Gastrocnemius medialis (tissue), 4 donors: ENCODE results near the gene ITGA3. TPM values are rescaled to one million over a fixed set of nuclear protein-coding genes. Genes with fewer than 3 reads are reported as not detected.

Source experiments
- ATAC-seq, 2 donors: fragments of 150-250 bp; one replicate each; pipeline ENCODE4 v1.9.1; 2016
- DNase-seq, 2 donors: peaks; one replicate each; pipeline ENCODE4 v3.0.0-alpha.2; 2019
- H3K27ac ChIP-seq, 4 donors: fragments of 200-600 bp; sonication (generic); 1 replicate in 1 of 4; 2 replicates in 3 of 4; pipeline ENCODE4 v1.5.1; 2016 to 2018; ENCODE audit warnings: mild to moderate bottlenecking in 2 of 4, moderate library complexity in 1 of 4
- H3K27me3 ChIP-seq, 3 donors: fragments of 200-600 bp; sonication (generic) in 2 of 3; 1 replicate in 1 of 3; 2 replicates in 2 of 3; pipeline versions ENCODE4 v1.5.1 to v1.6.0; 2016 to 2019; ENCODE audit warnings: mild to moderate bottlenecking in 1 of 3, moderate library complexity in 1 of 3
- H3K36me3 ChIP-seq, 2 donors: fragments of 200-600 bp; sonication (generic) in 1 of 2; one replicate each; pipeline ENCODE4 v1.5.1; 2017 to 2018
- H3K4me1 ChIP-seq, 2 donors: fragments of 200-600 bp; sonication (generic) in 1 of 2; one replicate each; pipeline ENCODE4 v1.5.1; 2016 to 2017; ENCODE audit warnings: mild to moderate bottlenecking in 2 of 2
- H3K4me3 ChIP-seq, 4 donors: fragments of 200-600 bp; sonication (generic) in 3 of 4; 1 replicate in 1 of 4; 2 replicates in 3 of 4; pipeline ENCODE4 v1.5.1; 2016 to 2019; ENCODE audit warnings: mild to moderate bottlenecking in 2 of 4
- H3K9me3 ChIP-seq, 3 donors: fragments of 200-600 bp; sonication (generic) in 2 of 3; 1 replicate in 1 of 3; 2 replicates in 2 of 3; pipeline ENCODE4 v1.5.1; 2016 to 2019
- POLR2A ChIP-seq, 2 donors: fragments of 450-650 bp; IDR thresholded peaks; one replicate each; pipeline ENCODE4 v1.6.1; 2017; ENCODE audit warnings: antibody characterized with exemption in 2 of 2, mild to moderate bottlenecking in 2 of 2, moderate library complexity in 2 of 2
- in situ Hi-C, 4 donors: fragments of 200-750 bp; cut with MboI; loops; one replicate each; pipeline versions ENCODE4 v1.15.0 to v1.8.0; 2017; ENCODE audit warnings: low sequenced_read_pairs in 4 of 4
- intact Hi-C: fragments of 100-400 bp; cut with DNase I; formaldehyde crosslinking; loops from one replicate; pipeline ENCODE4 v1.15.1; 2023; ENCODE audit warnings: low total_unique reads
- total RNA-seq, 4 donors: library from RNA; depleted of rRNA; stranded (reverse); fragments of >200 nt; gene quantifications; one replicate each; pipeline versions ENCODE4 v1.1.0 to v1.2.3, GENCODE V29; 2016
- TF ChIP-seq, protein P1 (sequence below), 5 experiments: fragments of 450-650 bp in 3 of 5; fragments of 200-600 bp in 2 of 5; sonication (generic) in 2 of 5; IDR thresholded peaks in 4 of 5; conservative IDR thresholded peaks in 1 of 5; 1 replicate in 4 of 5; 2 replicates in 1 of 5; pipeline ENCODE4 v1.5.1; 2016 to 2019; ENCODE audit warnings: antibody characterized with exemption in 5 of 5, mild to moderate bottlenecking in 3 of 5, moderate library complexity in 3 of 5

The ITGA3 gene
- total RNA-seq, 4 donors from 2014 or later, result 5.1 to 25.9 (median 18.4) TPM

DNA sequence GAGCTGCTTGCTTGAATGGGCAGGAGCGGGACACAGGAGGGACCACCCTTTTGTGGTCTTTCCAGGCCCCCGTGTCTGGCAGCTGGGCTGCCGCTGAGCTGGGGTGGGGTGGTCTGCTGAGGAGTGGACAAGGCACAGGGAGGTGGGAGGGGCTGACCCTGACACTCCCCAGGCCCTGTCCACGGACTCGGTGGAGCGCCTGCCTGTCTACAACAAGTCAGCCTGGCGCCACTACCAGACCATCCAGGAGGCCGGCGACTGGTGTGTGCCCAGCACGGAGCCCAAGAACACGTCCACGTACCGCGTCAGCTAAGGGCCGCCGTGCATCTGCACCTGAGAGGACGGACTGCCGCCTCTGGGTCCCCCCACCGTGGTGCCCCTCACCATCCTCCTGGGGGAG, 53.9 kb downstream of the ITGA3 start:
- TF ChIP-seq POLR2A (IDR thresholded peaks at IDR 0.05), result no peak
- TF ChIP-seq, protein P1, sequence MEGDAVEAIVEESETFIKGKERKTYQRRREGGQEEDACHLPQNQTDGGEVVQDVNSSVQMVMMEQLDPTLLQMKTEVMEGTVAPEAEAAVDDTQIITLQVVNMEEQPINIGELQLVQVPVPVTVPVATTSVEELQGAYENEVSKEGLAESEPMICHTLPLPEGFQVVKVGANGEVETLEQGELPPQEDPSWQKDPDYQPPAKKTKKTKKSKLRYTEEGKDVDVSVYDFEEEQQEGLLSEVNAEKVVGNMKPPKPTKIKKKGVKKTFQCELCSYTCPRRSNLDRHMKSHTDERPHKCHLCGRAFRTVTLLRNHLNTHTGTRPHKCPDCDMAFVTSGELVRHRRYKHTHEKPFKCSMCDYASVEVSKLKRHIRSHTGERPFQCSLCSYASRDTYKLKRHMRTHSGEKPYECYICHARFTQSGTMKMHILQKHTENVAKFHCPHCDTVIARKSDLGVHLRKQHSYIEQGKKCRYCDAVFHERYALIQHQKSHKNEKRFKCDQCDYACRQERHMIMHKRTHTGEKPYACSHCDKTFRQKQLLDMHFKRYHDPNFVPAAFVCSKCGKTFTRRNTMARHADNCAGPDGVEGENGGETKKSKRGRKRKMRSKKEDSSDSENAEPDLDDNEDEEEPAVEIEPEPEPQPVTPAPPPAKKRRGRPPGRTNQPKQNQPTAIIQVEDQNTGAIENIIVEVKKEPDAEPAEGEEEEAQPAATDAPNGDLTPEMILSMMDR (IDR thresholded peaks at IDR 0.05 in 4 of 5, conservative IDR thresholded peaks at IDR 0.05 in 1 of 5), result no peak
- Histone ChIP-seq H3K4me3 (no peak overlapping the region), H3K36me3 (peaks cover 0 to 36% of the 10 kb centered on the region in 2 donors), H3K4me1 (peaks cover 30 to 39% of the 10 kb centered on the region in 2 donors), H3K9me3 (no peaks in the 10 kb centered on the region), H3K27ac (peak overlapping the region; percentile 98 to 100 (median 98)), H3K27me3 (no peaks in the 10 kb centered on the region)
- intact Hi-C loops (loop anchor here (5.0 kb wide), 1 partner anchor 38 kb away; no protein-coding TSS in a partner anchor), in situ Hi-C loops (no loop called here)
- ATAC-seq, result no peak
- no peak for DNase-seq

DNA sequence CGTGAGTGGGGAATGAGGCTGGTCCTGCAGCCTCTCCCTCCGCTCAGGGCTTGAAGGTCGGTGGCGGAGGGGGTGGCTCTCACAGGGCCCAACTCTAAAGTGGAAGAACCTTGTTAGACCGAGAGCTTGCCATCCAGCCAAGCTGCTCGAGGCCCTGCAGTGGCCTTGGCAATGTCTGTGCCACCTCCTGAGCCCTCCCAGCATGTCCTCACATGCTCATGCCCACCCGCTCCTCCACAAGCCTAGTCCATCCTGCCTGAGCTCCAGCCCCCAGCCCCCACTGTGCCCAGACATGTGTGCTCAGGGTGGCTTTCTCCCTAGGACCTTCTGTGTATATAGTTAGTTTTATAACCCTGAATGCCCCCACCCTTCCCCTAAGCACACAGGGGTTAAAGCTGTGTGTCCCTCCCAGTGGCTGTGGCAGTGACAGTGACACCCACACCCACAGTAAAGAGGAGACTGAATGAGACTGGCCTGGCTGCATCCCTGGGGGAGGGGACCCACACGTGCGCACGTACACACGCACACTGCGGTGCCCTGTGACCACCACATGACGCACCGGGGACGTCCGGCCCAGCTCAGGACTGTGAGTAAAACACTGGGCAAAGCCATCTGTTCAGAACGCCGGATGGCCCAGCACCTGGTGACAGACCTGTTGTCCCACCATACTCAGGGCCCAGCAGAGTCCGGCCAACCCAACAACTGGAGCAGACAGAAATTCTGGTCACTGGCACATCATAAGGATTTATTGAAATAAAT, 54.9 kb downstream of the ITGA3 start:
- H3K36me3 ChIP-seq, result peaks cover 0 to 36% of the 10 kb centered on the region in 2 donors
- TF ChIP-seq POLR2A (IDR thresholded peaks at IDR 0.05), result peak; percentile 80
- TF ChIP-seq, protein P1 (IDR thresholded peaks at IDR 0.05 in 4 of 5, conservative IDR thresholded peaks at IDR 0.05 in 1 of 5), result no peak
- in situ Hi-C loops, result no loop called here

DNA sequence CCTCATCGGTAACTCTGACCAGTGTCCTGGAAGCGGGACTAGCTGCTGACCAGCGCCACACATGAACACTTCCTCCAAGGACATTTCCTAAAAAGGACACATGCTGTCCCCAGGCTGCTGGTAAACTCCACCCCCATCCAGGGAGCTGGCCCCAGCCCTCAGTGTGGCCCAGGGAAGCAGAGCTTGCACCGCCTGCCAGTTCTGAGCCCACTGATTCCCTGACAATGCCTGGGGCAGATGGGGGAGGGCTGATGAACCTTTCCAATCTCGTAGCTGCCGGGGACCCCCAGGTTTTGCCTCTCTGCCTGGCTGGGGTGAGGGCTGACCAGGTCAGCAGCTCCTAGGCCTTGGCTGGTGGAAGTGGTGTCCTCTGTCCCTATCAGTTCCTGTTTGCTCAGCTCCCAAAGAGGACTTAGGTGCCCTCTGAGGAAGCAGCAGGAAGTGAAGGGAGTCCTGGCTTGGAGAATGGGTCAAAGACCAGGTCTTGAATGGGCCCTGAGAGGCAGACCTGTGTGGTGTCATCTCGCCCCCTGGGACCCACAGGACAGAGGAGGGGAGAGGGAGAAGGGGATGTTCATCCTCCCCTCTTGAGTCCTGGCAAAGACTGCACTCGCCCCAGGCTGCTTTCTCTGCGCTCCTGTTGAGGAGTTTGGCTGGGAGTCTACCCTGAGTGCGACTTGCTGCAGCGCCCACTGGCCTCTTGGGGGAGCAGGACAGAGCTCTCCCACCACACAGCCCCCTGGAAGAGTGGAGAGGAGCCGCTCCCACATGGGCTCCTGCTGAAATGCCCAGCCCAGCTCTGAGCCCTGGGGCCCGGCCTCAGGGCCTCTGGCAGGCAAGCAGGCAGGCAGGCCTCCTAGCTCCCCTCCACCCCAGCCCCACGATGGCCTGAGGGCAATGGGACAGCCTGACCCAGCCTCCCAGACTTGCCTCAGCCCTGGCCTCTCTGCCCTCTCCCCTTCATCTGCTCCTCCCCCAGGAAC, 56.1 kb downstream of the ITGA3 start:
- TF ChIP-seq POLR2A (IDR thresholded peaks at IDR 0.05), result peak; percentile 15 to 59
- TF ChIP-seq, protein P1 (IDR thresholded peaks at IDR 0.05 in 4 of 5, conservative IDR thresholded peaks at IDR 0.05 in 1 of 5), result no peak
- H3K27me3 ChIP-seq, result no peaks in the 10 kb centered on the region
- intact Hi-C loops (loop anchor here (2.0 to 5.0 kb wide), 2 partner anchors 21 to 35 kb away; no protein-coding TSS in a partner anchor), in situ Hi-C loops (no loop called here)
- ATAC-seq (peak; percentile 81 to 86), DNase-seq (peak; percentile 78 to 89)
- peaks cover 30 to 45% of the 10 kb centered on the region in 2 donors for H3K4me1 ChIP-seq
- peaks cover 0 to 28% of the 10 kb centered on the region in 2 donors for H3K36me3 ChIP-seq
- H3K4me3 ChIP-seq, result peak overlapping the region in 2 of 4 donors; percentile 22 to 32
- peak overlapping the region; percentile 98 to 100 (median 98) for H3K27ac ChIP-seq
- H3K9me3 ChIP-seq, result no peaks in the 10 kb centered on the region

More for the DNA sequence above, 54.9 kb downstream of the ITGA3 start:
- Histone ChIP-seq H3K4me3 (peak overlapping the region in 1 of 4 donors; percentile 22), H3K27ac (peak overlapping the region; percentile 98 to 100 (median 98)), H3K27me3 (no peaks in the 10 kb centered on the region), H3K9me3 (no peaks in the 10 kb centered on the region), H3K4me1 (peaks cover 30 to 42% of the 10 kb centered on the region in 2 donors)
- intact Hi-C loops, result loop anchor here (5.0 kb wide), 1 partner anchor 37 kb away; no protein-coding TSS in a partner anchor
- ATAC-seq (peak; percentile 62 to 63), DNase-seq (peak; percentile 90 to 95)

DNA sequence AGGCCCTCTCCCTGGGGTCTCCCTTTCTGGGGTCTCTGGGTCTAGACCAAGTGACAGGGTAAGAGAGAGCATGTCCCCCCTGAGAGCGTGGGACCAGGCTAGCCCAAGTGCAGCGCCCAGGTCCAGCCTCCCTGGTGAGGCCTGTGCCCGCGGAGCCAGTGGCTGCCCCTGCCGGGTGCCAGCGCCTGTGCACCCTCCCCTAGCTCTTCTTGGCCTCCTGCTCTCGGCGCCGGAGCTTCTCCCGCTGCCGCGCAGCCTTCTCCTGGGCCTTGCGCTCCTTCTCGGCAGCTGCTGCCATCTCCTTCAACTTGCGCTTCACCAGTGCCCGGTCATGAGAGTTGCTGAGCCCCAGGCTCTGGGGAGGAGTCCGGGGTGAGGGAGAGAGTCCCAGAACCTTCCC, 56.8 kb downstream of the ITGA3 start:
- H3K27me3 ChIP-seq, result no peaks in the 10 kb centered on the region
- no peak overlapping the region for H3K4me3 ChIP-seq
- peak overlapping the region; percentile 98 to 100 (median 98) for H3K27ac ChIP-seq
- H3K36me3 ChIP-seq, result peaks cover 0 to 26% of the 10 kb centered on the region in 2 donors
- peaks cover 30 to 50% of the 10 kb centered on the region in 2 donors for H3K4me1 ChIP-seq
- peak in 1 of 2 donors; percentile 59 for DNase-seq
- peak in 1 of 2 donors; percentile 19 for ATAC-seq
- intact Hi-C loops (loop anchor here (2.0 to 5.0 kb wide), 2 partner anchors 20 to 35 kb away; no protein-coding TSS in a partner anchor), in situ Hi-C loops (no loop called here)
- H3K9me3 ChIP-seq, result no peaks in the 10 kb centered on the region
- TF ChIP-seq, protein P1 (IDR thresholded peaks at IDR 0.05 in 4 of 5, conservative IDR thresholded peaks at IDR 0.05 in 1 of 5), result peak; percentile 33 to 53 (median 36)
- TF ChIP-seq POLR2A (IDR thresholded peaks at IDR 0.05), result no peak
